K562 (cell line): ENCODE results near the gene DOCK6. TPM values are rescaled to one million over a fixed set of nuclear protein-coding genes. Genes with fewer than 3 reads are reported as not detected.

ENCODE experiments used
- ATAC-seq: fragments of 200-7000 bp; cut with Tn5 transposase; 3 replicates; pipeline ENCODE4 v1.9.1; 2020; ENCODE audit warnings: moderate library complexity
- BruUV-seq: library from RNA; stranded (reverse); fragments of 400-500 nt; replicated peaks from 2 replicates; lab custom pipeline; 2021; lab: Mats Ljungman, UMichigan
- CTCF ChIA-PET: fragments of 300-600 bp; formaldehyde crosslinking; extraction: SDS; loops from one replicate; lab custom pipeline; 2021; ENCODE audit warnings: low intra/inter-chr PET ratio; lab: Yijun Ruan, JAX
- POLR2A ChIA-PET: fragments of 300-600, 350-650 bp; sonication (Branson Sonifier 250); formaldehyde crosslinking; extraction: SDS; loops from one replicate; lab custom pipeline; 2021; ENCODE audit warnings: antibody characterized with exemption, inconsistent platforms; lab: Yijun Ruan, JAX
- DNase-seq, 4 experiments: peaks; one replicate each; pipeline versions ENCODE4 v3.0.0 to v3.0.0-alpha.2; 2011 to 2018; ENCODE audit warnings: low spot score in 3 of 4, mixed read lengths in 3 of 4; ENCODE audit errors: extremely low read depth in 1 of 4
- FAIRE-seq: peaks from 2 replicates; lab custom pipeline; 2011; peaks lifted over from hg19 to GRCh38; lab: Jason Lieb, UNC
- H2AFZ ChIP-seq: 2 replicates; pipeline ENCODE4 v1.6.0; 2011; ENCODE audit warnings: low read depth, low read length, control low read depth, inconsistent platforms
- H3K27ac ChIP-seq: fragments of 200-600 bp; 3 replicates; pipeline ENCODE4 v1.8.0; 2011; ENCODE audit warnings: low read depth, mild to moderate bottlenecking, control low read depth, inconsistent platforms, low read length, moderate library complexity, mixed read lengths; ENCODE audit errors: extremely low read depth
- H3K27me3 ChIP-seq, 2 experiments: fragments of 300-600 bp in 1 of 2; 2 replicates in 1 of 2; 3 replicates in 1 of 2; pipeline versions ENCODE4 v1.6.0 to v1.8.0; 2011; ENCODE audit warnings: inconsistent platforms in 2 of 2, low read length in 2 of 2, mild to moderate bottlenecking in 1 of 2, mixed read lengths in 1 of 2, moderate library complexity in 1 of 2; ENCODE audit not compliant: control insufficient read depth in 2 of 2, insufficient read depth in 2 of 2
- H3K36me3 ChIP-seq: fragments of 300-600 bp; 3 replicates; pipeline ENCODE4 v1.8.0; 2011; ENCODE audit warnings: mild to moderate bottlenecking, low read length, inconsistent platforms; ENCODE audit not compliant: control insufficient read depth, insufficient read depth
- H3K4me1 ChIP-seq, 2 experiments: fragments of 200-600 bp in 1 of 2; replicated peaks in 1 of 2; 2 replicates in 1 of 2; 3 replicates in 1 of 2; pipeline versions ENCODE4 v1.5.1 to v1.8.0; 2011; ENCODE audit warnings: inconsistent platforms in 2 of 2, low read length in 2 of 2, mild to moderate bottlenecking in 1 of 2, mixed read lengths in 1 of 2, moderate library complexity in 1 of 2; ENCODE audit not compliant: control insufficient read depth in 2 of 2, insufficient read depth in 2 of 2
- H3K4me2 ChIP-seq: 2 replicates; pipeline ENCODE4 v1.6.1; 2011; ENCODE audit warnings: low read length, control low read depth, inconsistent platforms, mixed read lengths; ENCODE audit not compliant: insufficient read depth
- H3K4me3 ChIP-seq: fragments of 200-600 bp; sonication (generic), shearing (Covaris generic); 2 replicates; pipeline ENCODE4 v1.5.1; 2016; ENCODE audit warnings: control low read depth, inconsistent platforms
- H3K79me2 ChIP-seq: fragments of 200-600 bp; 3 replicates; pipeline ENCODE4 v1.8.0; 2011; ENCODE audit warnings: low read length, inconsistent platforms; ENCODE audit not compliant: control insufficient read depth, insufficient read depth
- H3K9ac ChIP-seq, 2 experiments: 2 replicates each; pipeline versions ENCODE4 v1.6.0 to v1.6.1; 2011; ENCODE audit warnings: low read depth in 2 of 2, low read length in 2 of 2, control low read depth in 1 of 2, inconsistent platforms in 1 of 2, mild to moderate bottlenecking in 1 of 2, mixed read lengths in 1 of 2; ENCODE audit not compliant: insufficient read depth in 1 of 2
- H3K9me1 ChIP-seq: one replicate; pipeline ENCODE4 v1.6.0; 2011; ENCODE audit warnings: inconsistent platforms, mild to moderate bottlenecking, low read length, moderate library complexity; ENCODE audit not compliant: control insufficient read depth, insufficient read depth
- H3K9me3 ChIP-seq: replicated peaks from 2 replicates; pipeline ENCODE4 v1.5.1; 2011; ENCODE audit warnings: low read depth, low read length, inconsistent platforms; ENCODE audit not compliant: control insufficient read depth, insufficient read depth
- H4K20me1 ChIP-seq: replicated peaks from 2 replicates; pipeline ENCODE4 v1.6.1; 2011; ENCODE audit warnings: low read length, inconsistent platforms, mixed read lengths; ENCODE audit not compliant: control insufficient read depth, insufficient read depth
- BCOR ChIP-seq: fragments of 450-650 bp; IDR thresholded peaks from 2 replicates; pipeline ENCODE4 v1.6.1; 2016
- CEBPG ChIP-seq, 3 experiments: fragments of 200-800 bp in 1 of 3; sonication (Bioruptor generic) in 1 of 3; sonication (generic) in 1 of 3; formaldehyde crosslinking in 1 of 3; IDR thresholded peaks in 2 of 3; conservative IDR thresholded peaks in 1 of 3; 2 replicates each; pipeline versions ENCODE4 v1.6.1 to v1.8.0; 2016 to 2022; ENCODE audit warnings: missing compliant biosample characterization in 2 of 3, missing genetic modification characterization in 2 of 3, mild to moderate bottlenecking in 1 of 3, missing genetic modification reagents in 1 of 3
- FOXP4 ChIP-seq: sonication (generic); formaldehyde crosslinking; IDR thresholded peaks from 2 replicates; pipeline ENCODE4 v1.8.0; 2022; ENCODE audit warnings: mild to moderate bottlenecking, missing genetic modification reagents, borderline replicate concordance
- JUN ChIP-seq, 2 experiments: sonication (generic) in 1 of 2; formaldehyde crosslinking in 1 of 2; IDR thresholded peaks; 2 replicates each; pipeline versions ENCODE4 v1.6.1 to v1.8.0; 2012 to 2022; ENCODE audit warnings: borderline replicate concordance in 2 of 2, mild to moderate bottlenecking in 2 of 2, improper control_type of control experiment in 1 of 2, low read depth in 1 of 2, low read length in 1 of 2, missing genetic modification reagents in 1 of 2
- MTA2 ChIP-seq: fragments of 450-650 bp; IDR thresholded peaks from 2 replicates; pipeline ENCODE4 v1.6.1; 2016; ENCODE audit warnings: low read depth
- PKNOX1 ChIP-seq: fragments of 450-650 bp; IDR thresholded peaks from 2 replicates; pipeline ENCODE4 v1.6.1; 2016
- POLR2AphosphoS2 ChIP-seq: IDR thresholded peaks from 2 replicates; pipeline ENCODE4 v1.6.1; 2012; ENCODE audit warnings: low read length, improper control_type of control experiment
- RBM17 ChIP-seq: fragments of 200-400 bp; formaldehyde crosslinking; IDR thresholded peaks from 2 replicates; pipeline ENCODE4 v1.6.1; 2017; ENCODE audit warnings: low read depth, mild to moderate bottlenecking, low read length, borderline replicate concordance
- RBM25 ChIP-seq: fragments of 200-400 bp; formaldehyde crosslinking; IDR thresholded peaks from 2 replicates; pipeline ENCODE4 v1.6.1; 2018; ENCODE audit warnings: low read length, low read depth, moderate library complexity; ENCODE audit not compliant: severe bottlenecking
- ZFPM2 ChIP-seq: fragments of 250-450 bp; sonication (Bioruptor Pico); IDR thresholded peaks from 2 replicates; pipeline ENCODE4 v1.5.1; 2022; ENCODE audit warnings: mild to moderate bottlenecking
- ZNF3 ChIP-seq: fragments of 250-450 bp; sonication (Bioruptor Pico); IDR thresholded peaks from 2 replicates; pipeline ENCODE4 v1.5.0; 2021; ENCODE audit warnings: mild to moderate bottlenecking, moderate library complexity
- ZNF347 ChIP-seq: fragments of 450-650 bp; formaldehyde crosslinking; IDR thresholded peaks from 2 replicates; pipeline ENCODE4 v1.4.0; 2020; ENCODE audit warnings: low read depth, mild to moderate bottlenecking, moderate library complexity
- WGBS: fragments of 100-300 bp; shearing (Covaris generic); methylation state at CpG from one replicate; pipeline ENCODE4 v1.1.6; 2016; ENCODE audit warnings: low coverage, mixed read lengths; ENCODE audit not compliant: insufficient coverage; ENCODE audit errors: missing lambda C conversion rate; 5-methylcytosine and 5-hydroxymethylcytosine counted together
- in situ Hi-C: fragments of 300-500 bp; cut with MboI; formaldehyde crosslinking; loops from 4 replicates; pipeline ENCODE4 v1.15.0; 2018; ENCODE audit warnings: inconsistent platforms, mixed read lengths
- intact Hi-C: fragments of 100-400 bp; cut with micrococcal nuclease; formaldehyde crosslinking; loops from 2 replicates; pipeline ENCODE4 v1.14.2; 2022
- polyA plus RNA-seq, 8 experiments: library from polyadenylated mRNA; depleted of rRNA in 4 of 8; stranded (reverse) in 5 of 8; unstranded in 3 of 8; fragments of >200 nt; fragmentation: Nextera tagmentation in 2 of 8; fragmentation: Illumina TruSeq in 1 of 8; extraction: Ambion mirVana in 2 of 8; extraction: Trizol in 1 of 8; gene quantifications; 2 replicates each; pipeline versions ENCODE4 v1.2.1 to v1.2.3, GENCODE V29; 2011 to 2014; ENCODE audit warnings: inconsistent platforms in 1 of 8, missing spikeins in 1 of 8
- total RNA-seq, 7 experiments: library from RNA; depleted of rRNA in 6 of 7; stranded (reverse); fragments of >200 nt in 6 of 7; fragmentation: Illumina TruSeq in 2 of 7; extraction: Trizol in 2 of 7; gene quantifications; 2 replicates each; pipeline versions ENCODE4 v1.2.1 to v1.2.3, GENCODE V29; 2011 to 2021; ENCODE audit warnings: low replicate concordance in 1 of 7
- TF ChIP-seq, protein P1 (sequence below): fragments of 250-450 bp; sonication (Bioruptor Pico); IDR thresholded peaks from 2 replicates; pipeline ENCODE4 v1.4.0; 2020; ENCODE audit warnings: mild to moderate bottlenecking, moderate library complexity

DOCK6 gene
- total and polyA plus RNA-seq, 9 of the 15 experiments (the other 6 are each of a cell fraction or from before 2014, with no cell fraction given) = 0.35 to 19.3 (median 3.8) TPM

DNA sequence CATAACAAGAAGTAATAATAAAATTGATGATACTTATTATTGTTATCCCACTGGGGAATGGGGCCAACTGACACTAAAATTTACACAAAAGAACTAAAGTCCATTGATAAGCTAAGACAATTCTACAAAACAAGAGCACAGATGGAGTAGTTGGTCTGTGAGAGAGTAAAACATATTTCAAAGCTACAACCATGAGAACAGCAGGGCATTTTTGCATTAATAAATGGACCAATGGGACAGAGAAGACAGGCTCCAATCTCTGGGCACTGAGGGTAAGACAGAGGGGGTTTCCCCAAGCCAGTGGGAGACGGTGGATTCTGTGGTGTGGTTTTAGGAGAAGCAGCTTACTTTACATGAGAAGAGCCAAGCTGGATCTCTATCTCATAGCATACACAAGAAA, 79.3 kb downstream of the DOCK6 start:
- no peak overlapping the region for H2AFZ ChIP-seq
- no peak overlapping the region for H3K4me3 ChIP-seq
- H4K20me1 ChIP-seq = no peaks in the 10 kb centered on the region
- no peak overlapping the region for H3K27ac ChIP-seq
- no peak for TF ChIP-seq MTA2
- peak; percentile 87 for TF ChIP-seq RBM25
- no peak for TF ChIP-seq FOXP4 (CRISPR knock-in tag)
- no peak for TF ChIP-seq RBM17
- TF ChIP-seq ZNF3 (CRISPR knock-in tag) = no peak
- no peak for TF ChIP-seq PKNOX1
- TF ChIP-seq JUN (IDR thresholded peaks at IDR 0.05; ENCODE audit: borderline replicate concordance, low read depth, low read length) = no peak
- TF ChIP-seq JUN (CRISPR knock-in tag; IDR thresholded peaks at IDR 0.05; ENCODE audit: borderline replicate concordance) = no peak
- no peak for TF ChIP-seq ZFPM2 (CRISPR knock-in tag)
- 0 out of 2 replicates have a peak, but pooled peaks have one; percentile 13 for TF ChIP-seq BCOR
- no peak for TF ChIP-seq ZNF347
- TF ChIP-seq, protein P1, sequence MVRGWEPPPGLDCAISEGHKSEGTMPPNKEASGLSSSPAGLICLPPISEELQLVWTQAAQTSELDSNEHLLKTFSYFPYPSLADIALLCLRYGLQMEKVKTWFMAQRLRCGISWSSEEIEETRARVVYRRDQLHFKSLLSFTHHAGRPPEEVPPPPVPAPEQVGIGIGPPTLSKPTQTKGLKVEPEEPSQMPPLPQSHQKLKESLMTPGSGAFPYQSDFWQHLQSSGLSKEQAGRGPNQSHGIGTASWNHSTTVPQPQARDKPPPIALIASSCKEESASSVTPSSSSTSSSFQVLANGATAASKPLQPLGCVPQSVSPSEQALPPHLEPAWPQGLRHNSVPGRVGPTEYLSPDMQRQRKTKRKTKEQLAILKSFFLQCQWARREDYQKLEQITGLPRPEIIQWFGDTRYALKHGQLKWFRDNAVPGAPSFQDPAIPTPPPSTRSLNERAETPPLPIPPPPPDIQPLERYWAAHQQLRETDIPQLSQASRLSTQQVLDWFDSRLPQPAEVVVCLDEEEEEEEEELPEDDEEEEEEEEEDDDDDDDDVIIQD = no peak
- TF ChIP-seq CEBPG (CRISPR knock-in tag; IDR thresholded peaks at IDR 0.05) = no peak
- TF ChIP-seq CEBPG (tag; conservative IDR thresholded peaks at IDR 0.05 in 1 of 2, IDR thresholded peaks at IDR 0.05 in 1 of 2) = no peak
- no peak for TF ChIP-seq POLR2AphosphoS2
- WGBS = 78% methylated on average over 1 of the region's 1 CpG
- H3K4me2 ChIP-seq = no peak overlapping the region
- H3K4me1 ChIP-seq = peaks cover 0 to 5% of the 10 kb centered on the region in 2 experiments; a peak in 1 of 5 replicates
- ATAC-seq (no peak), FAIRE-seq (no peak), DNase-seq (no peak)
- H3K79me2 ChIP-seq = no peaks in the 10 kb centered on the region
- intact Hi-C loops (no loop called here), in situ Hi-C loops (no loop called here)
- no peaks in the 10 kb centered on the region for H3K9me1 ChIP-seq
- H3K9me3 ChIP-seq = no peaks in the 10 kb centered on the region
- peaks cover 15% of the 10 kb centered on the region; the same call in 2 of the 3 replicates for H3K36me3 ChIP-seq
- CTCF ChIA-PET = no interaction called here
- no peak overlapping the region for H3K9ac ChIP-seq
- no peaks in the 10 kb centered on the region for H3K27me3 ChIP-seq
- no TSS peak for BruUV-seq
- POLR2A ChIA-PET = interaction anchor here (0.7 to 1.8 kb wide), 5 partner anchors 11 to 40 kb away, joined by 3 to 5 read pairs (median 3); no protein-coding TSS in a partner anchor
